ENCODE results near the gene CHL1.
A peak's percentile ranks its signal among the peaks of the same experiment; 100 is the strongest.
"Not testable (repeated sequence)": the region's sequence is repeated elsewhere in the genome, so short reads cannot be mapped to it uniquely, and the experiment has no call there.

Gene CHL1

DNA sequence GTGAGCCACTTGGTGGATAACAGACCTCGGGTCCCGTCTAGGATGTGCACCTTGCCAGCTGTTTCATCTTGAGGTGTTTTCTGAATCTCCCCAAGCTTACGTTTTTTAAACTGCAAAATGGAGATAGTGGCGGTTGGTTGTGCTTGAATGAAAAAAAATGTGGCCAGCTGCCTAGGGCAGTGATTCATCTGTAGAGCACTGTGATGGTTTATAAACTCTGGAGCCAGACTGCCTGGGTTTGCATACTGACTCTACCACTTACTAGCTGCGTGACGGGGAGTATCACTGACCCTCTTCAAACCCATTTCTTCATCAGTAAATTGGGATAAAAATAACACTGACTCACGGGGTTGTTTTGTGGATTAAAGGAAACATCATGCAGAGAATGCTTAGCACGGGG, 159.1 kb downstream of the CHL1 start:
- peak; percentile 63 for DNase-seq
- in situ Hi-C loops (cut with HindIII; ENCODE audit: low pct_ligation_motif_present, low pct_unique_long_range_greater_than_20kb, low sequenced_read_pairs), result no loop called here

- in situ Hi-C loops (cut with HindIII; ENCODE audit: low pct_ligation_motif_present, low pct_unique_long_range_greater_than_20kb, low sequenced_read_pairs), result no loop called here
- peak; percentile 16 for DNase-seq
Observed at GRCh38 chr3:356952-357351, 160.4 kb downstream of the CHL1 start.

DNA sequence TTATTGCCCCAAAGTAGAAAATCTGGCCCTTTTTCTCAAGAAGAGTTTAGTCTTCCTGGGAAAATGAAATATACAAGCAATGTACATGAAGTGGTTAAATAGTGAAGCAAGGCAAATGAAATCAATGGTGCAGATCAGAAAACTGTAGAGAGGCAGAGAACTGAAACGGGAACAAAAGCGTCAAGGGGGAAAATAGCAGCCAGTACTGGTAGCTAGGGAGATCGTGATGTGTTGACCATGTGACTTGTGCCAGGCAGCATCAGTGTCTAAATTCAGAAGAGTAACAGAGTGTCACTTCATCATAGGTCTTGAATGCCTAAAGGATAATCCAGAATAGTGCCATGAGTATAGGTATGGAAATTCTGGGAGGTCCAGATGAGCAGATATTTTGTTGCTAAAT, 163.1 kb downstream of the CHL1 start:
- in situ Hi-C loops (cut with HindIII; ENCODE audit: low pct_ligation_motif_present, low pct_unique_long_range_greater_than_20kb, low sequenced_read_pairs), result no loop called here
- no peak for DNase-seq

GRCh38 chr3:362681-363338, 166.2 kb downstream of the CHL1 start:
- DNase-seq, result no peak
- in situ Hi-C loops (cut with HindIII; ENCODE audit: low pct_ligation_motif_present, low pct_unique_long_range_greater_than_20kb, low sequenced_read_pairs), result no loop called here

GRCh38 chr3:364287-364686, 167.7 kb downstream of the CHL1 start:
- in situ Hi-C loops (cut with HindIII; ENCODE audit: low pct_ligation_motif_present, low pct_unique_long_range_greater_than_20kb, low sequenced_read_pairs), result no loop called here
- no peak for DNase-seq

- DNase-seq, result peak; percentile 24
- in situ Hi-C loops (cut with HindIII; ENCODE audit: low pct_ligation_motif_present, low pct_unique_long_range_greater_than_20kb, low sequenced_read_pairs), result no loop called here
Observed at GRCh38 chr3:365268-365667, 168.7 kb downstream of the CHL1 start.

GRCh38 chr3:366253-366652, 169.7 kb downstream of the CHL1 start:
- in situ Hi-C loops (cut with HindIII; ENCODE audit: low pct_ligation_motif_present, low pct_unique_long_range_greater_than_20kb, low sequenced_read_pairs); DNase-seq: not testable (repeated sequence)

- no peak for DNase-seq
- in situ Hi-C loops (cut with HindIII; ENCODE audit: low pct_ligation_motif_present, low pct_unique_long_range_greater_than_20kb, low sequenced_read_pairs), result no loop called here
Observed at GRCh38 chr3:373193-373779, 176.7 kb downstream of the CHL1 start.

DNA sequence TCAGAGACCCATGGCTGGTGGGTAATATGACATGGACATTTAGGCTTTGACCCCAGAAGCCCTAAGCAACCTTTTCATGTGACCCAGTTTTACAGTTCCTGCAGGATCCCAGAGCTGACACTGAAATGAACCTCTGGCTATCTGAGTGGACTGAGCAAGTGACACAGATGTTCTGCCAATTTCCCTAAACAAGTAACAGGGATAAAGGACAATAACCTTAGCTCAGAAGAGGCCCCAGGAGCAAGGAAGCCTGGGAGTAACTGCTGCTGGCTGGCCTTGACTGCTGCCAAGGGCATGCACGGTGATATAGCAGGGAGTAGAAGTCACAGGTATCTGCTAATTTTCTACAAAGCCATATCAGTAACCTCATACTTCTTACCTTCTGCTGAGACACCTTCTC, 177.9 kb downstream of the CHL1 start:
- in situ Hi-C loops (cut with HindIII; ENCODE audit: low pct_ligation_motif_present, low pct_unique_long_range_greater_than_20kb, low sequenced_read_pairs), result no loop called here
- no peak for DNase-seq

DNA sequence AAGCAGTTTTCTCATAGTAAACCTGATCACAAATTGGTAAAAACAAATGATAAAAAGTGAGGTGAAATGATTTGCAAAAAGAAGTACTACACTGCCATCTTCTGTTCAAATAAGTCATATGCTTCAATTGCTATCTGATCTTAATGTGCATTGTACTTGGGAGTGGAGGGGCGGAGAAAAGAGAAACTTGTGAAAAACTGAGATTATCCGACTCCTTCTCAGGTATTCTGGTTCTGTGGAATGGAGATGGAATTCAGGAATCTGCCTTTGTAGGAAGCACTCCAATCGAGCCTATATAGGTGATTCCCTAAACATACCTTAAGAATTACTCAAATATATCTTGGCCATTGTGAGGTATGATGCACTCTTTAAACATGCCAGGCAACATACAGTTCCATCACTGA, 180.6 kb downstream of the CHL1 start:
- DNase-seq, result peak; percentile 59
- in situ Hi-C loops (cut with HindIII; ENCODE audit: low pct_ligation_motif_present, low pct_unique_long_range_greater_than_20kb, low sequenced_read_pairs), result no loop called here

- DNase-seq, result no peak
- in situ Hi-C loops (cut with HindIII; ENCODE audit: low pct_ligation_motif_present, low pct_unique_long_range_greater_than_20kb, low sequenced_read_pairs), result no loop called here
Observed at GRCh38 chr3:380801-381200, 184.2 kb downstream of the CHL1 start.

GRCh38 chr3:385151-385550, 188.6 kb downstream of the CHL1 start:
- DNase-seq, result peak; percentile 41
- in situ Hi-C loops (cut with HindIII; ENCODE audit: low pct_ligation_motif_present, low pct_unique_long_range_greater_than_20kb, low sequenced_read_pairs), result no loop called here

DNA sequence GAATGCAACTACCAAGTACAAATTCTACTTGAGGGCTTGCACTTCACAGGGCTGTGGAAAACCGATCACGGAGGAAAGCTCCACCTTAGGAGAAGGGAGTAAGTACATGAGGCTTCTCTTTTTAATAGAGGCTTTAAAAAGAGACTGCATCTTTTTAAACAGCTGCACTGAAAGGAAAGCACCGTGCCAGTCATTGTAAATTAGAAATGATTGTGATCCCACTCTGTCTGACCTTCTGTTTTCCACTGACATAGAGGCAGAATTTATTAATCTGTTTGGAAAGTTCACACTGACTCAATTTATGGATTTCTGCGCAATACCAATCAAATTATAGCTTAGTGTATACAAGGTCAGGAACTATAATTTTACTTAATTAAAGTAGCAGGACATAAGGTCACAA, 198.2 kb downstream of the CHL1 start:
- DNase-seq, result no peak
- in situ Hi-C loops (cut with HindIII; ENCODE audit: low pct_ligation_motif_present, low pct_unique_long_range_greater_than_20kb, low sequenced_read_pairs), result no loop called here

- no peak for DNase-seq
Observed at GRCh38 chr3:396293-396692, 199.7 kb downstream of the CHL1 start.

GRCh38 chr3:399647-400046, 203.1 kb downstream of the CHL1 start:
- DNase-seq, result no peak
- in situ Hi-C loops (cut with HindIII; ENCODE audit: low pct_ligation_motif_present, low pct_unique_long_range_greater_than_20kb, low sequenced_read_pairs), result no loop called here

More at GRCh38 chr3:396293-396692, 199.7 kb downstream of the CHL1 start:
- in situ Hi-C loops (cut with HindIII; ENCODE audit: low pct_ligation_motif_present, low pct_unique_long_range_greater_than_20kb, low sequenced_read_pairs), result no loop called here

DNA sequence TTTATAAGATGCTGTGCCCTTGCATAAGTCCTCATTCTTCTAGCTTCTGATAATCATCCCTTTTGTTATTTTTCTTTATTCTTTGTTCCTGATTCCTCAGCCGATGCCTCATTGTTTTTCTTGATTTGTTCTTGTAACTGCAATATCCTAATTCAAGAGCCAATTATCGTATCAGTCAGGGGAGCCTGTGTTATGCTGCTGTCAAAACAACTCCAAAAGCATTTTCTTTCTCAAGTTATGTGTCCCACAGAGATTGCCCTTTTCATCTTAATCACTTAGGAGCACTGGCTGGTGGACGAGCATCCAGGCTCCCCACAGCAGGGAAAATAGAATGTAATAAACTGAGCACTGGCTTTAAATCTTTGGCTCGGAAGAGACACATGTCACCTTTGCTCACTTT, 207.3 kb downstream of the CHL1 start:
- no peak for DNase-seq
- in situ Hi-C loops (cut with HindIII; ENCODE audit: low pct_ligation_motif_present, low pct_unique_long_range_greater_than_20kb, low sequenced_read_pairs), result no loop called here

GRCh38 chr3:409011-409410, 212.4 kb downstream of the CHL1 start:
- no peak for DNase-seq
- in situ Hi-C loops (cut with HindIII; ENCODE audit: low pct_ligation_motif_present, low pct_unique_long_range_greater_than_20kb, low sequenced_read_pairs), result no loop called here

GRCh38 chr3:411226-411625, 214.7 kb downstream of the CHL1 start:
- in situ Hi-C loops (cut with HindIII; ENCODE audit: low pct_ligation_motif_present, low pct_unique_long_range_greater_than_20kb, low sequenced_read_pairs), result no loop called here
- DNase-seq, result no peak

DNA sequence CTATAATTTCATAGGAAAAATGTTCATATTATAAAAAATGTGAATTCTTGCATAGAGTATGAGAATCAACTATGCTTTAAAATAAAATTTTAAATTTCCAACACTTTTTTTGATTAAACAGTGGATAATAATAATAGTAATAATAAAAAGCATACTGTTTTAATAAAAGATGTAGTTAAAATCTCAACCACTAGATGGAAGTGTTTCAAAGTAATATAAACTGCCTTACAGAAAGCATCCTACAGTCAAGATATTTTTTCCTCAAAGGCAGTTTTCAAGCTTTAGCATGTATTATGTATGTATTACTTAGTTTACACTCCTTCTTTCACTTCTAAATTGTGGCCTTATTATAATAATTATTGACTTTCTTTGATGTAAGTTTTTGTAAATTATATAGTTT, 217.5 kb downstream of the CHL1 start:
- in situ Hi-C loops (cut with HindIII; ENCODE audit: low pct_ligation_motif_present, low pct_unique_long_range_greater_than_20kb, low sequenced_read_pairs), result no loop called here
- DNase-seq, result peak; percentile 32

DNA sequence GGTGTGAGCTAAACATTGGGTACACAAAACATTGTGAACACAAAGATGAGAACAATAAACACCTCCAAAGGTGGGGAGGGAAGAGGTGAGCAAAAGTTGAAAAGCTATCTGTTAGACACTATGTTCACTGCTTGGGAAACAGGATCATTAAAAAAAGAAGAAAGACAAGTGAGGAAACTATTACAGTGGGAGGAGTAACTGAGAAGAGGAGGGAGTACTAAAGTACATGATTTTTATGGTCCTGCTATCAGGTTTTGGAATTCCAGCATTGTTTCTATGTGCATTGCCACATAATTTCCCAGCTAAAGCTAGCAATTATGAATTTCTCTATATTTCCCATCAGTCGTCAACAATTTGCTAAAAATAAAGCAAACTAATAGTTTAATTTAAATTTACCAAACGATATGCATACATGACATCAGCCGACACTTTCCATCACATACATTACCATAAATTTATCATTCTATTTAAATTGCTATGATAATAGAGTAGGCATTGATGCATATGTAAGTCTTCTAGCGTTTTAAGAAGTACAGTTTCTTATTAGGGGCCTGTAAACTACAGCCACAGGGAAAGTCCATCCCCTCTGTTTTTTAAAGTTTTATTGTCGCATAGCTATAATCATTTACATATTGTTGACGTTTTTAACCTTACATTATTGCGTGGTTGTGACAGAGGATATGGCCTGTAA, 221.8 kb downstream of the CHL1 start:
- in situ Hi-C loops (cut with HindIII; ENCODE audit: low pct_ligation_motif_present, low pct_unique_long_range_greater_than_20kb, low sequenced_read_pairs), result no loop called here
- no peak for DNase-seq

All from ACHN (cell line).